GM19467 (cell line): ENCODE measurements around the gene SLU7.

ENCODE experiments used
- ATAC-seq: cut with Tn5 transposase; IDR thresholded peaks from one replicate; pipeline ENCODE4 v1.9.1; 2021; ENCODE audit warnings: mild to moderate bottlenecking, moderate library complexity; ENCODE audit not compliant: unreplicated experiment

SLU7 gene

DNA sequence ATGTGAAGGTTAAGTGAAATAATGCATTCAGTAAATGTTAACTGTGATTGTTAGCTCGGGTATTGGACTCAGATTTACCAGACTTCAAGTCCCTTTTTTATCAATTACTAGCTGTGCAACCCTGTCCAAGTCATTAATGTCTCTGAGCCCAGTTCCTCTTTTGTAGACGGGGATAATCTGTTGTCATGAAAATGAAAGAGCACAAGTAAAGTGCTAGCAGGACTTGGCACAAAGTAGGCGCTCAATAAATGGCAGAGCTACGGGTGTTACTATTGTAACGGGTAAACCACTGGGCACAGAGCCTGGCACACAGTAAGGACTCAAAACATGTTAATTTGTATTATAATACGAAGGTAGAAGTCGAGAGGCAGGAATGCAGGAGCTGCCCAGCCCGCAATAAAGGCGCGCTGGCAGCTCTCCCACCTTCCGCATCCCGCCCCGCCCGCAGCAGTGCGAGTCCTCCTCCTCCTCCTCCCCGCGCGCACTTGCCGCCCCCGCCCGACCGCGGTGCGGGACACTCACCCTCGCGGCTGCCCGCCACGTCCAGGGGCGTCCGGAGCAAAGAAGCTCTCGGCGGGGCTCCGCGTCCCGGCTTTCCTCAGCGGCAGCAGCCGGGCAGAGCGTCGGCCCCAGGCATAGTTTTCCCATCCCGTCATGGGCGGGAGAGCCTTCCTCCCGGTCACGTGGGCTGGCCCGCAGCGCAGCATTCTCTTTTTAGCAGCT, 48.7 kb downstream of the SLU7 start, which contains the start of gene C1QTNF2:
C1QTNF2 (minus strand) TSS at position 637 of the 723 bp plus-strand sequence. CDS start 15,615 bp downstream, outside the sequence.
- ATAC-seq, result no peak

DNA sequence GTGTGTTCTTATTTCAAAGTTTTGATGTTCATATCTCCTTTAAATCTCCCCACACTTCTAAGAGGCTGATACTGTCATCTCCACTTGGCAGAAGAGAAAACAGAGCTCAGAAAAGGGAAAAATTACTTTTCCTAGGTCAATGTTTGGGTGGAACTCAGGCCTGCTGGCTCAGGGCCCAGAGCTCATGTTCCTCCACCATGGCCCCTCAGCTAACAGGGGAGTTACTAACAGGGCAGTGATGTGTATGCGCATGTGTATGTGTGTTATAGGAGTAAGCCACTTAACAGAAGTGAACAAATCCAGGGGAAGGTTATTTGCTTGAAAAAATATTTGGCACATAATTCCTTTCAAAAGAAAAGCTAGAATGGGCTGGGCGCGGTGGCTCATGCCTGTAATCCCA, 51.0 kb downstream of the SLU7 start:
- ATAC-seq, result no peak

DNA sequence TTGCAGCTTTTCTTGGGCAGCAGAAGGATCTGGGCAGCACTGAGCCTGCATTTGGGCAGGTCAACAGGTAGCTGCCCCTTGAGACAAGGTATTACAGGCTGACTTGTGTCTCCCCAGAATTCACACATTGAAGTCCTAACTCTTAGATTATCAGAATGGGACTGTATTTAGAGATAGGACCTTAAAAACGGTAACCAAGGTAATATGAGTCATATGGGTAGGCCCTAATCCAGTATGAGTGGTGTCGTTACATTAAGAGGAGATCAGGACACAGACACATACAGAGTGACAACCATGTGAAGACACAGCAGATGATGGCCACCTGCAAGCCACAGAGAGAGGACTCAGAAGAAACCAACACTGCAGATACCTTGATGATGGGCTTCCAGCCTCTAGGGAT, 51.6 kb downstream of the SLU7 start:
- ATAC-seq, result no peak

DNA sequence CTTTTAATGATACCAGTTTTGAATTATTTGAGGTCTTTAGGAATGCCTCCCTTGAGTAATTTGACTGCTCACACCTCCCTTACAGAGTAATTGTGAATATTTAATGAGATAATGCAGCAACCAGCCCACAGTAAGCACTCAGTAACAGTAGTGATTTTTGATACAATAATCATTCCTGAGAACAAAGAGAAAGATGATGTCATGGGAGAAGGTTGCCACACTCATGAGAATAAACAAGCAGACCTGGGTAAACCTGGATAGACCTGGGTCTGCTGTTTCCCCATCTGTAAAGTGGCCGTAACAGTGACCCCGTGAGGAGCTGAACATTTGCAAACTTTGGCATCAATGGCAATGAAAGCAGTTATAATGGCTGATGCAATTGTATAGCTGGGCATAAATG, 52.7 kb downstream of the SLU7 start:
- no peak for ATAC-seq

DNA sequence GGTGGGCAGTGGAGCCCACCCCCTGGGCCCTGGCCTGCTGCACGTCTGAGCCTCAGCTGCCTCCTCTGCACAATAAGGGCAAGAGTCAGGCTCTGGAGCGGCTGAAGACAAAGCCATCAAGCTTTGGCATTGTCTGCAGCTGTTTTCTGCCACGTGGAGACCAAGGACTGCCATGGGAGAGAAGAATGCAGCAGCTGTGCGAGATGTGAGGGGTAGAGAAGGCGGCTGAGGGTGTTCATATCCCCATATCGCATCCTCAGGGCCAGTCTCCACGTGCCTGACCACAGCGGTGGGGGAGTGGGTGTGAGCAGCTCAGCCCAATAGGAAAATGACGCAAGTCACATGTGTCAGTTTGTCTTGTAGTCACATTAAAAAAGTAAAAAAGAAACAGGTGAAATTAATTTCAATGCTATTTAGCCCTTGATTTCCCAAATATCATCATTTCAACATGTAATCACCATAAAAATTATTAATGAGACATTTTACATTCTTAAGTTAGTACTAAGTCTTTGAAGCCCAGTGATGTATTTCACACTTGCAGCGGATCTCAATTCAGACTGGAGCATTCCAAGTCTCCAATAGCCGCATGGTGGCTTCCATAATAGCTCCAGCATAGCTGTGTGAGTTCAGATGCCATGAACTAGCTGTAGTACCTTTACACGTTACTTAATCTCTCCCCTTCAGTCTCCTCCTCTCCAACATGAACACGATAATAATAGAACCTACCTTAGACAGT, 55.1 kb downstream of the SLU7 start:
- ATAC-seq, result no peak

DNA sequence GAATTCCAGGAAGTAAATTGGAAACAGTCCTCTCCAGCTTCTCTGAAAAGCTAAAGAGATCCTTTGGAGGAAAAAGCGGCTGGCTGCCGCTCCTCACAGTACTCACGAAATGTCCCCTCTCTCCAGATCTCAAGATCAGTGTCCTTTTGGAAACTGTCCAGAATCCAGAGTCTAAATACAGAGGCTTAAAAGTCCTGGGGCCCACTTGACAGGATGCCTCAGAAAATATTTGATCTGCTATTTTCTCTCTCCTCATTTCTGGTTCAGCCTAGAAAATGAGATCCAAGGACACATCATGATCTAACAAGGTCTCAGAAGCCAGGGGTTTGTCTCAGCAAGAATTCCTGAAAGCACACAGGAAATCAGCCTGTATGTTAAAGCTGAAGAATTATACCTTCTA, 55.7 kb downstream of the SLU7 start:
- no peak for ATAC-seq

DNA sequence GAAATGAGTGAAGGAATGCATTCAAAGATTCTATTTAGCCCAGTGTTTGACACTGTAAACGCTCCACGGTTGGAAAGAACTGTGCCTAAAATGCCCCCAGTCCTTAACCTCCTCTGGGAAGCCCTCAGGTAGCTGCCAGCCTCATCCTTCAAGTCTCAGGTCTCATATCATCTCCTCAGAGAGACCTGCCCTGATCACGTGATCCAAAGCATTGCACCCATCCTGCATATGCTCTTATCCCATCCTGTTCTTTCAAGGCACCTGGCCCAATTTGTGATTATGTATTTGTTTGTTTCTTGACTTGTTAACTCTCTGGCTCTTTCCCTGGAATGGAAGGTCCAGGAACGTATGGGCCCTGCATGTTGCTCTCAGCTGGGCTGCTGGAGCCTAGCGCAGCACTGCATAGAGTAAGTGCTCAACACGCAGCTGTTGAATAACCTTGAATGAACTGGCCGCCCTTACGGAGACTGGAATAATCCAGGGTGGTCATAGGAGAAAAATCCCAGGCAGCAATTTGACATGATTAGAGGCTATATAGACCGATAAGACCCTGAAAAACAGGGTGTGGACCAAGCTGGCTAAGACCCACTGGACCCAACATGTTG, 57.2 kb downstream of the SLU7 start:
- ATAC-seq, result no peak

DNA sequence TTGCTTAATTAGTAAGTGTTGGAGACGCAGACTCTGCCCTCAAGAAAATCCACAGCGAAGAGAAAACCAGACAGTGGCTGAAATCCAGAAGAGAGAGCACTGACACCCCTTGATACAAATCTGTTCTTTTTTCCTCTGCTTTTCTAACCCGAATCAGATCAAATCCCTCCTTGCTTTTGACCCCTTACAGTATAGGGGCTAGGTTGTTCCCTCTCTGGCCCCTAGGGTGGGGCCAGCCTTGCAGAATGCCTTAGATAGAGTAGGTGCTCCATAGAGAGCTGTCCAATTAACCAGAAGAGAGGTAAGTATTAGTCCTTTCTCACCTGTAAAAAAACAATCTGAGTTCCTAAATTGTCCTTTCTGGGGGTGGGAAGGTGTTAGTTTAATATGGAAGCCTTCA, 58.6 kb downstream of the SLU7 start:
- no peak for ATAC-seq

DNA sequence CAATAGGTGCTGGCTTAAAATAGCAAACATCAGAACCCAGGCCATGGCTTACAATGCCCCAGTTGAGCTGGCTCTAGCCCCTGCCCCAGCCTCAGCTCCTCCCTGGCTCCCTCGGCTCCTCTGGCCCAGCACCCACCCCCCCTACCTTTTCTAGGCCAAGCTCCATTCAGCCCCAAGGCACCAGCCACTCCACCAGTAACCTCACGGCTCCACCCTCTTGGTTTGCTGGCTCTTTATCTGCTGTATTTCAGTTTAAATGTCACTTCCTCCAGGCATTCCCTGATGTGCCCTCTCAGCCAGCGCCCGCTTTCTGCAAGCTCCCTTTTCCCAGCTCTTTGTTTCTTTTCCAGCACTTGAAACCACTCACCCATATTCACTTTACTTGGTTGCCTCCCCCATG, 59.1 kb downstream of the SLU7 start:
- no peak for ATAC-seq

DNA sequence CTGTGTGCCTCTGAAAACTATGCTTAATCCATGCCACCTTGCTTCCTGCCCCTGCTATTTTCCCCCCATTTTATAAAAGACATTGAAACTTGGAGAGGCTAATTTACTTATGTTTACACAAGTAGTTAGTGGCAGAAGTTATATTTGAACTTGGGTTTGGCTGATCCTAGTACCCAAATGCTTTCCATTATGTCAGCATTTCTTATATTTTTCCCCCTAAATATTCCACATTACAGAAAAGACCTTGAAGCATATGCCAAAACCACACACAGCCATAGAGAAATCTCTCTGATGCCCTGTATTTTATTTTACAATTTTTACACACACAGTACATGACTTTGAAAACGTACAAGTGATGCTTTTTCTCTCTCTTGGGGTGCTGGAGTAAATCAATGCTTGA, 59.6 kb downstream of the SLU7 start:
- no peak for ATAC-seq

DNA sequence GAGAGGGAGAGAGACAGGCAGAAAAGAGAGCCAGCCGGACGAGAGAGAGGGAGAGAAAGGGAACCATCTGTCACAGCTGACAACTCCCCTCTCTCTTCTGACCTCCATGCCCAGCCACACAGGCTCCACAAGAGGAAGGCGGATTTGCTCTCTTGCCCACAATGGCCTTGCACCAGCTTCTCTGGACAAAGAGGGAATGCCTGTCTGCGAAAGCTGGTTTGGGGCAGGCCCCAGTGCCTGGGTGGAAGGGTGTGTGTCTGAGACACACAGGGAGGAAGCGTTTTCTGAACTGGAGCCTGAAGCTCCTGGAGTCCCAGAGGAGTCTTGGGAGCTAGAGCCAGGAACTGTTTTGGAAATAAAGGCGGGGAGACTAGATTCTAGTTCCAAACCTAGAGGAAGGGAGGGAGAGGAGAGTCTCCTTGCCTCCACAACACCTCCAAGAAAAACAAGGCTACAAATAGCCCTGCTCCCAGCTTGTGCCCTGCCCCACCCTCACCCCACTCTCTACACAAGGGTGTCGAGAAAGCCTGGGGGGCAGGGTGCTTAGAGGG, 60.9 kb downstream of the SLU7 start:
- no peak for ATAC-seq

DNA sequence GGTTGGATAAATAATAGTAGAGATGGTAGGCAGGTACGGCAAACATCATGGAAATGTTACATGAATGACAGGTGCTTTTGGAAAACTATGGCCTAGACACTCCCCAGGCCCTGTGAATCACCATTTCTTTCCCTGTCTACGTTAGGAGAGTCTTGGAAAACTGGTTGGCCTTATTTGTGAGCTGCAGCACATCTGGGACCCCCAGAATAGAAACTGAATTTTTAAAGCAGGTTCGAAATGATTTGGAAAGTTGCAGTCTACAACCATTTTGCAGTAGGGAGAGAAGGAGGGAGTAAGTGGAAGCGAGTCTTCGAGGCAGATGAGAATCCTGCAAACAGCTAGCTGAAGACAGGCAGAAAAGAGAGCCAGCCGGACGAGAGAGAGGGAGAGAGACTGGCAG, 61.5 kb downstream of the SLU7 start:
- ATAC-seq, result no peak

DNA sequence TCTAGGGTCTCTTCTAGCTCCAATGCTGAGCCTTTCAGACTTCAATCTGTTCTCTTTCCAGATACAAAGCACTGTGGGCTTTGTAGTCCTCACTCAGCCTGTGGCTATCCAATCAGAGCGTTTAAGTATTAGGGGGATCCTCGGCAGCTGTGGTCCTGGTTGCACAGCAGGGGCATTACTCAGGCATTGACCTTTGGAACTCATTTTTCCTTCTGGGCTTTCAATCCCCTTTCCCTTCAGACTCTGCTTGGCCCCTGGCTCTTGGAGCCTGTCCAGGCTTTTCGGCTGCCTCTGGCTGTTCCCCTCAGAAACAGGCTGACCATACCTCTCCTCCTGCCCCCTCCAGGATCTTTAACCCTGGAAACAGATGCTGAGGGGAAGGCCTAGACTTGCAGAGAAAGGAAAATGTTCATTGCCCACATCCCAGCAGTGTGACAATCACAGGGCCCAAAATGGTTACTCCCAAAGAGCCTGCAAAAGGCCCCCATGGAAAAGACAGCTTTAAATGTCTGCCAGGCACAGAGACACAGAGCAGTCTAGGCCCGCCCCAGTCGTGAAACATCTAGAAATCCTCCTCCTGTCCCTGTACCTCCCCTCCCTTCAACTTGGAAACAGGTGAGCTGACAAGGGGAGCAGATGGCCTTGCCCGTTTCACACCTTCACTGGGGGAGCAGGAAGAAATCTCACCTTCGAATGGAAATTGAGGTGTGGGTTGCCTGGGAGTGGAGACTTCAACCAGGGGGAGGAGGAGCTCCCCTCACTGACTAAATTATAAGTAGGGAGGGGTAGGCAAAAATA, 62.1 kb downstream of the SLU7 start:
- no peak for ATAC-seq

DNA sequence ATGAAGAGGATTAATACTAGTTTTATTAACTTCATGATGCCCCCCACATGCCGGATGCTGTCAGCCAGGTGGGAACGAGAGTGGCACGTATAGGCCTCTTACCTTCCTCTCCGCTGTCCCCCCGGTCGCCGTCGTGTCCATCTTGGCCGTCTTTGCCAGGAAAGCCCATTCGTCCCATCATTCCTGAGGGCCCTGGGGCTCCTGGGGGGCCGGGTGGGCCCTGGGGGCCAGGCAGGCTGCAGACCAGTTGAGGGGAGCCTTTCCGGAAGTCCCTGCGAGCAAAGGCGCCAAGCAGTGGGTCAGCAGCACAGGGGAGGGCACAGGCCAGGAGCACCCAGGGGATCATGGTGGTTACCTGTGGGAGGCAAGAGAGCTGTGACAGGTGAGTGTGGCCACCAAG, 64.2 kb downstream of the SLU7 start:
- ATAC-seq, result no peak

DNA sequence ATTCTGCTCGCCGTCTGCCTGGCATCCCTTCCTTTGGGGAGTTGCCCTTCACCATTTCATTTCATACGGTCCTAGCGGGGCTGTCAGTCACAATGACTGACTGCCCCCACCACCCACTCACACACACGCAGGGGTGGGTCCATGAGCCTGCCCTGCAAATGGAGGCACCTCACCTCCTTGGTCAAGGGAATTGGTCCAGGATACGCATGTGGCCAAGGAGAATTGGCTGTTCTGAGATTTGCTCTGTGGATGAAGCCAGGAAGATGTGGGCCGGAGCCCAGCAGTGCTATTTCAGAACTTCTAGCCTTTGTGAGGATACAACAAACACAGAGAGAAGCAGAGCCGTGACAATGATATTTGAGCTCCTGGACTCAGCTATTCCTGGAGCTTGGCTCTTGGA, 65.5 kb downstream of the SLU7 start:
- no peak for ATAC-seq

DNA sequence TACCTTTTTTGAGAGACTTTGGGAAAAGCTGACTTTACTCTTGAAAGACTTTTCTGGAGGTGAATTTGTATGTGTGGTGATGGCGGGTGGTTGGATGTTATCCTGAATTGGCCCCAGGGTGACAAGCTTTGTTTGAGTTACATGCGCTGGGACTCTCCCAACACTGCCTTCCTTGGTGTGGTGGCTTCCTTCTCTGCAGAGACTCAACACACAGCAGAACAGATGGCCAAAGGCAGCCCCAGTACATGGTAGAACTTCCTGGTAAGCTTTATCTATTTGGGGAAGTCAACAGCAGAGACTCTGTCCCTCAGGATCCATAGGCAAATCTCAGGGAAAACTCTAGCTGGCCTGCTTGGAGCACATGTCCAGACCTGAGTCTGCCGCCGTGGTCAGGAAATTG, 66.6 kb downstream of the SLU7 start:
- ATAC-seq, result no peak
